ENCODE measurements around the gene DLG4.

DNA sequence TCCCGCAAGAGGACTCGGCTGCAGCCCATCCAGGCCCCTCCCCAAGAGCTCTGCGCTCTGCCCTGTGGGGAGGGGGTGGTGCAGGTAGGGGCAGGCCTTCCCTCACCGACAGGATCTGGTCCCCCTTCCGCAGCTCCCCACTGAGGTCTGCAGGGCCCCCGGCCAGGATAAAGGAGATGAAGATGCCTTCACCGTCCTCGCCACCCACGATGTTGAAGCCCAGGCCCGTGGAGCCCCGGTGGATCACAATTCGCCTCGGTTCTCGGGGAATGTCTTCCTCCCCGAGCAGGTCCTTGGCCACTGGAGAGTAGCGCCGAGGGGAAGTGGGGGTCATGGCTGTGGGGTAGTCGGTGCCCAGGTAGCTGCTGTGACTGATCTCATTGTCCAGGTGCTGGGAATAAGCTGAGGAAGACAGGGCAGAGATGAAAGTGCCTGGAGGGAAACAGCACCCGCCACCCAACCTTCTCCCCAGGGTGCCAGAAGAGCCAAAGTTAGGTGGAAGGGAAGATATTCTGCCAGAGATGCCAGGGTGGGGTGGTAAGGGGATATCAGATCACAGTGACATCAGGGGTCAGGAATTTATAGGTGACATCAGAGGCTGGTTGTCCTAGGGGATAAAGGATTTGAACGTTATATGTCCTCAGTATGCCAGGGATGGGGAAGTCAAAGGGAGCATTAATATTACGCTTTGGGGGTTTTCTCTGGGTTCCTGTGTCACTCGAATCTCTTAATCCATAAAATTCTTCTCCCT, 22.8 kb downstream of the DLG4 start:
- TF ChIP-seq, protein P1, sequence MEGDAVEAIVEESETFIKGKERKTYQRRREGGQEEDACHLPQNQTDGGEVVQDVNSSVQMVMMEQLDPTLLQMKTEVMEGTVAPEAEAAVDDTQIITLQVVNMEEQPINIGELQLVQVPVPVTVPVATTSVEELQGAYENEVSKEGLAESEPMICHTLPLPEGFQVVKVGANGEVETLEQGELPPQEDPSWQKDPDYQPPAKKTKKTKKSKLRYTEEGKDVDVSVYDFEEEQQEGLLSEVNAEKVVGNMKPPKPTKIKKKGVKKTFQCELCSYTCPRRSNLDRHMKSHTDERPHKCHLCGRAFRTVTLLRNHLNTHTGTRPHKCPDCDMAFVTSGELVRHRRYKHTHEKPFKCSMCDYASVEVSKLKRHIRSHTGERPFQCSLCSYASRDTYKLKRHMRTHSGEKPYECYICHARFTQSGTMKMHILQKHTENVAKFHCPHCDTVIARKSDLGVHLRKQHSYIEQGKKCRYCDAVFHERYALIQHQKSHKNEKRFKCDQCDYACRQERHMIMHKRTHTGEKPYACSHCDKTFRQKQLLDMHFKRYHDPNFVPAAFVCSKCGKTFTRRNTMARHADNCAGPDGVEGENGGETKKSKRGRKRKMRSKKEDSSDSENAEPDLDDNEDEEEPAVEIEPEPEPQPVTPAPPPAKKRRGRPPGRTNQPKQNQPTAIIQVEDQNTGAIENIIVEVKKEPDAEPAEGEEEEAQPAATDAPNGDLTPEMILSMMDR (IDR thresholded peaks at IDR 0.05): no peak
- TF ChIP-seq POLR2A (IDR thresholded peaks at IDR 0.05): no peak

Data from Peyer's patch (tissue), 4 donors.